GM18511 (cell line): ENCODE data around the gene PARP9.
A peak's percentile ranks its signal among the peaks of the same experiment; 100 is the strongest.

Experiments used
- ATAC-seq: cut with Tn5 transposase; IDR thresholded peaks from one replicate; pipeline ENCODE4 v1.9.1; 2021; ENCODE audit warnings: mild to moderate bottlenecking, moderate library complexity; ENCODE audit not compliant: unreplicated experiment

The PARP9 gene

GRCh38 chr3:122564155-122564912 is at the start of gene PARP9, which contains the start of gene DTX3L:
PARP9 (minus strand) TSS chr3:122564300; CDS start chr3:122559620, 4,680 bp downstream.
DTX3L (plus strand) TSS chr3:122564338; CDS start chr3:122564427, 89 bp downstream.
- ATAC-seq = peak; percentile 79

- ATAC-seq = no peak
These were observed 48.6 kb upstream of the PARP9 start for GRCh38 chr3:122612696-122613095.

GRCh38 chr3:122609798-122610559 is 45.9 kb upstream of the PARP9 start:
- peak; percentile 96 for ATAC-seq

- no peak for ATAC-seq
These were observed 44.8 kb upstream of the PARP9 start for GRCh38 chr3:122608916-122609315.

GRCh38 chr3:122606330-122606729 is 42.2 kb upstream of the PARP9 start:
- no peak for ATAC-seq

GRCh38 chr3:122603056-122603455 is 39.0 kb upstream of the PARP9 start:
- no peak for ATAC-seq

- ATAC-seq = no peak
These were observed 38.1 kb upstream of the PARP9 start for GRCh38 chr3:122602011-122602710.

- ATAC-seq = no peak
These were observed 34.5 kb upstream of the PARP9 start for GRCh38 chr3:122598556-122598955.

- no peak for ATAC-seq
These were observed 34.1 kb upstream of the PARP9 start for GRCh38 chr3:122598151-122598550.

GRCh38 chr3:122594025-122594424 is 29.9 kb upstream of the PARP9 start:
- no peak for ATAC-seq

GRCh38 chr3:122590610-122591009 is 26.5 kb upstream of the PARP9 start:
- no peak for ATAC-seq

- ATAC-seq = peak; percentile 81
These were observed 25.2 kb upstream of the PARP9 start for GRCh38 chr3:122589297-122589696.

- ATAC-seq = no peak
These were observed 23.5 kb upstream of the PARP9 start for GRCh38 chr3:122587572-122587971.

GRCh38 chr3:122586773-122587485 is 22.8 kb upstream of the PARP9 start:
- no peak for ATAC-seq

GRCh38 chr3:122586098-122586497 is 22.0 kb upstream of the PARP9 start:
- no peak for ATAC-seq

GRCh38 chr3:122582390-122582789 is 18.3 kb upstream of the PARP9 start:
- no peak for ATAC-seq

GRCh38 chr3:122581622-122582021 is 17.5 kb upstream of the PARP9 start:
- no peak for ATAC-seq

GRCh38 chr3:122580470-122580869 is 16.4 kb upstream of the PARP9 start:
- ATAC-seq = no peak

GRCh38 chr3:122578069-122578740 is 14.1 kb upstream of the PARP9 start:
- no peak for ATAC-seq

GRCh38 chr3:122577409-122578031 is 13.4 kb upstream of the PARP9 start, which contains the start of gene PARP15:
PARP15 (plus strand) TSS chr3:122577650; CDS start chr3:122577668, 18 bp downstream.
- ATAC-seq = no peak
